ENCODE data around the gene ANAPC16.
"Not testable (repeated sequence)": the region's sequence is repeated elsewhere in the genome, so short reads cannot be mapped to it uniquely, and the experiment has no call there.

The ANAPC16 gene

GRCh38 chr10:72265508-72265907 is 49.7 kb downstream of the ANAPC16 start:
- Histone ChIP-seq H3K27ac (replicated peaks) (no peak overlapping the region), H3K4me3 (replicated peaks; ENCODE audit: insufficient read depth, low read length) (no peak overlapping the region), H3K27me3 (ENCODE audit: insufficient read depth, poor library complexity, severe bottlenecking) (no peaks in the 10 kb centered on the region)
- no peak for DNase-seq (ENCODE audit: low read depth in 1 of 2, low spot score in 1 of 2)
- no peak for TF ChIP-seq SPI1 (IDR thresholded peaks at IDR 0.05; ENCODE audit: borderline replicate concordance, low read depth)
- no peak for TF ChIP-seq POLR2AphosphoS5 (IDR thresholded peaks at IDR 0.05; ENCODE audit: low read depth)
- TF ChIP-seq REST (IDR thresholded peaks at IDR 0.05; ENCODE audit: insufficient replicate concordance, low read depth), result no peak
- no peak for TF ChIP-seq GABPA (IDR thresholded peaks at IDR 0.05; ENCODE audit: low read depth)
- TF ChIP-seq CTCF (IDR thresholded peaks at IDR 0.05; ENCODE audit: insufficient read depth, low read length), result no peak

GRCh38 chr10:72265990-72266865 is 50.4 kb downstream of the ANAPC16 start:
- Histone ChIP-seq H3K27me3 (ENCODE audit: insufficient read depth, poor library complexity, severe bottlenecking) (no peaks in the 10 kb centered on the region), H3K27ac (replicated peaks) (no peak overlapping the region), H3K4me3 (replicated peaks; ENCODE audit: insufficient read depth, low read length) (no peak overlapping the region)
- TF ChIP-seq GABPA (IDR thresholded peaks at IDR 0.05; ENCODE audit: low read depth) (no peak), CTCF (IDR thresholded peaks at IDR 0.05; ENCODE audit: insufficient read depth, low read length) (no peak), SPI1 (IDR thresholded peaks at IDR 0.05; ENCODE audit: borderline replicate concordance, low read depth) (no peak), POLR2AphosphoS5 (IDR thresholded peaks at IDR 0.05; ENCODE audit: low read depth) (no peak), REST (IDR thresholded peaks at IDR 0.05; ENCODE audit: insufficient replicate concordance, low read depth) (no peak)
- DNase-seq (ENCODE audit: low read depth in 1 of 2, low spot score in 1 of 2), result no peak

GRCh38 chr10:72267381-72267780 is 51.6 kb downstream of the ANAPC16 start:
- H3K27ac ChIP-seq (replicated peaks), result no peak overlapping the region
- H3K27me3 ChIP-seq (ENCODE audit: insufficient read depth, poor library complexity, severe bottlenecking), result no peaks in the 10 kb centered on the region
- DNase-seq (ENCODE audit: low read depth in 1 of 2, low spot score in 1 of 2), result no peak
- TF ChIP-seq GABPA (IDR thresholded peaks at IDR 0.05; ENCODE audit: low read depth) (no peak), SPI1 (IDR thresholded peaks at IDR 0.05; ENCODE audit: borderline replicate concordance, low read depth) (no peak)
- no peak overlapping the region for H3K4me3 ChIP-seq (replicated peaks; ENCODE audit: insufficient read depth, low read length)

GRCh38 chr10:72267819-72268399 is 52.1 kb downstream of the ANAPC16 start:
- H3K4me3 ChIP-seq (replicated peaks; ENCODE audit: insufficient read depth, low read length), result no peak overlapping the region
- no peak overlapping the region for H3K27ac ChIP-seq (replicated peaks)
- H3K27me3 ChIP-seq (ENCODE audit: insufficient read depth, poor library complexity, severe bottlenecking), result no peaks in the 10 kb centered on the region
- no peak for TF ChIP-seq POLR2AphosphoS5 (IDR thresholded peaks at IDR 0.05; ENCODE audit: low read depth)
- no peak for TF ChIP-seq REST (IDR thresholded peaks at IDR 0.05; ENCODE audit: insufficient replicate concordance, low read depth)
- TF ChIP-seq CTCF (IDR thresholded peaks at IDR 0.05; ENCODE audit: insufficient read depth, low read length), result no peak
- TF ChIP-seq GABPA (IDR thresholded peaks at IDR 0.05; ENCODE audit: low read depth), result no peak
- no peak for TF ChIP-seq SPI1 (IDR thresholded peaks at IDR 0.05; ENCODE audit: borderline replicate concordance, low read depth)
- DNase-seq (ENCODE audit: low read depth in 1 of 2, low spot score in 1 of 2), result no peak

- not testable (repeated sequence) for DNase-seq (ENCODE audit: low read depth in 1 of 2, low spot score in 1 of 2); H3K27ac ChIP-seq (replicated peaks); H3K4me3 ChIP-seq (replicated peaks; ENCODE audit: insufficient read depth, low read length); H3K27me3 ChIP-seq (ENCODE audit: insufficient read depth, poor library complexity, severe bottlenecking)
These were observed 52.8 kb downstream of the ANAPC16 start for GRCh38 chr10:72268475-72269200.

Data from HL-60 (cell line).